Measurements from ENCODE around the gene TPM1. TPM values are rescaled to one million over a fixed set of nuclear protein-coding genes. Genes with fewer than 3 reads are reported as not detected.

Gene TPM1
- total RNA-seq, 4 donors from 2014 or later = 85.4 to 182 (median 127) TPM

DNA sequence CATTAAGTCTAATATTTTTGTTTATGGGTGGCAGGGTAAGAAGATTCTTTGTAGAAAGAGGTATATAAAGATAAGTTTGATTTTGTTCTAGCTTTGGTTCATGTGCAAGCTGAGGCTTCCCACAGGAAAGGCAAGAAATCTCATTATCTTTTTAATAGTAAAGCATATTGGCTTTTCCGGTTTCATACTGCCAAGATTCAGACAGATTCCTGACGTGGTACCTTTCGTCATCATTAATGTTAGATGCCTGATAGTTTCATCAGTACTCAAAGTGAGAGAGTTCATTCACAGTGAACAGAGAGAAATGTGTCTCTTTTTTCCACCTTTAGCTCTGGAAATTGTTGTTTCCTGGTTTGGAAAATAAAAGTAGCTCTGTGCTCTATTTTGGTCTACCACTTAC, 16.5 kb downstream of the TPM1 start:
- Histone ChIP-seq H3K27me3 (no peaks in the 10 kb centered on the region), H3K4me1 (peaks cover 15% of the 10 kb centered on the region), H3K36me3 (peaks cover 75% of the 10 kb centered on the region), H3K4me3 (no peak overlapping the region), H3K27ac (no peak overlapping the region), H3K9me3 (no peaks in the 10 kb centered on the region)
- WGBS = 60% methylated on average over 3 of the region's 3 CpGs
- DNase-seq (ENCODE audit: low spot score in 2 of 2) = no peak
- TF ChIP-seq EP300 (IDR thresholded peaks at IDR 0.05) (no peak), POLR2A (IDR thresholded peaks at IDR 0.05) (no peak), POLR2AphosphoS5 (IDR thresholded peaks at IDR 0.05) (no peak)
- TF ChIP-seq, protein P1, sequence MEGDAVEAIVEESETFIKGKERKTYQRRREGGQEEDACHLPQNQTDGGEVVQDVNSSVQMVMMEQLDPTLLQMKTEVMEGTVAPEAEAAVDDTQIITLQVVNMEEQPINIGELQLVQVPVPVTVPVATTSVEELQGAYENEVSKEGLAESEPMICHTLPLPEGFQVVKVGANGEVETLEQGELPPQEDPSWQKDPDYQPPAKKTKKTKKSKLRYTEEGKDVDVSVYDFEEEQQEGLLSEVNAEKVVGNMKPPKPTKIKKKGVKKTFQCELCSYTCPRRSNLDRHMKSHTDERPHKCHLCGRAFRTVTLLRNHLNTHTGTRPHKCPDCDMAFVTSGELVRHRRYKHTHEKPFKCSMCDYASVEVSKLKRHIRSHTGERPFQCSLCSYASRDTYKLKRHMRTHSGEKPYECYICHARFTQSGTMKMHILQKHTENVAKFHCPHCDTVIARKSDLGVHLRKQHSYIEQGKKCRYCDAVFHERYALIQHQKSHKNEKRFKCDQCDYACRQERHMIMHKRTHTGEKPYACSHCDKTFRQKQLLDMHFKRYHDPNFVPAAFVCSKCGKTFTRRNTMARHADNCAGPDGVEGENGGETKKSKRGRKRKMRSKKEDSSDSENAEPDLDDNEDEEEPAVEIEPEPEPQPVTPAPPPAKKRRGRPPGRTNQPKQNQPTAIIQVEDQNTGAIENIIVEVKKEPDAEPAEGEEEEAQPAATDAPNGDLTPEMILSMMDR (IDR thresholded peaks at IDR 0.05) = no peak

DNA sequence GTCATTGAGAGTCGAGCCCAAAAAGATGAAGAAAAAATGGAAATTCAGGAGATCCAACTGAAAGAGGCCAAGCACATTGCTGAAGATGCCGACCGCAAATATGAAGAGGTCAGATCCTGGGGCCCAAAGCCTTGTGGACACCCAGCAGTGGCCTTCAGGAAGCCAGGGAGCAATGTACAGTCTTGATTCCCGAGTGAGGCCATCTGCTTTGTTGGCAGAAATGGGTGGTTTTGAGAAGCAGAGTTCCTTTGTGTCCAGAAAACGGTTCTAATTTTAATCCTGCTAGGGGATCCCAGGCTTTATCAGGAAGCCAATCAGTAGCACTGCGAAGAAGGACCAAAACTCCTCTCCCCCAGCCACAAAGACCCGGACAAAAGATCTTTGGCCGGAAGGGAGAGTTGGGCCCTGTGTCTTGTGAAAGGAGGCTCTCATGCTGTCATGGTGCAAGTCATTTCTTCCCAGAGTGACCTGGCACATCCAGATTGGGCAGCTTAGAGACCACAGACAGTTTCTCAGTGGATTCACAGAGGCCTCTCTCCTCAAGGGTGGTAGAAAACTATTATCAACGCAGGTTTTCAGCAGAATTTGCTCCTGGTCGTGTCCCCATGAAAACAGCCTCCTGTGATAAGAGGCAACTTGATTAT, 17.1 kb downstream of the TPM1 start:
- no peak overlapping the region for H3K27ac ChIP-seq
- no peaks in the 10 kb centered on the region for H3K27me3 ChIP-seq
- DNase-seq (ENCODE audit: low spot score in 2 of 2) = no peak
- peaks cover 10% of the 10 kb centered on the region for H3K4me1 ChIP-seq
- no peak for TF ChIP-seq EP300 (IDR thresholded peaks at IDR 0.05)
- no peak for TF ChIP-seq POLR2A (IDR thresholded peaks at IDR 0.05)
- no peak for TF ChIP-seq POLR2AphosphoS5 (IDR thresholded peaks at IDR 0.05)
- TF ChIP-seq, protein P1 (IDR thresholded peaks at IDR 0.05) = no peak
- H3K4me3 ChIP-seq = no peak overlapping the region
- H3K36me3 ChIP-seq = peaks cover 81% of the 10 kb centered on the region
- 90% methylated on average over 10 of the region's 10 CpGs for WGBS
- H3K9me3 ChIP-seq = no peaks in the 10 kb centered on the region

GRCh38 chr15:63060699-63061098, 18.2 kb downstream of the TPM1 start:
- TF ChIP-seq EP300 (IDR thresholded peaks at IDR 0.05) (no peak), POLR2AphosphoS5 (IDR thresholded peaks at IDR 0.05) (no peak), POLR2A (IDR thresholded peaks at IDR 0.05) (no peak)
- TF ChIP-seq, protein P1 (IDR thresholded peaks at IDR 0.05) = no peak
- H3K4me1 ChIP-seq = peaks cover under 1% of the 10 kb centered on the region
- WGBS = 93% methylated on average over 10 of the region's 10 CpGs
- no peaks in the 10 kb centered on the region for H3K9me3 ChIP-seq
- H3K27me3 ChIP-seq = no peaks in the 10 kb centered on the region
- no peak overlapping the region for H3K4me3 ChIP-seq
- H3K27ac ChIP-seq = no peak overlapping the region
- no peak for DNase-seq (ENCODE audit: low spot score in 2 of 2)
- peaks cover 88% of the 10 kb centered on the region for H3K36me3 ChIP-seq

GRCh38 chr15:63061975-63062374, 19.4 kb downstream of the TPM1 start:
- Histone ChIP-seq H3K4me1 (no peaks in the 10 kb centered on the region), H3K36me3 (peaks cover 91% of the 10 kb centered on the region), H3K27ac (no peak overlapping the region), H3K4me3 (no peak overlapping the region), H3K9me3 (no peaks in the 10 kb centered on the region), H3K27me3 (no peaks in the 10 kb centered on the region)
- 84% methylated on average over 4 of the region's 4 CpGs for WGBS
- no peak for DNase-seq (ENCODE audit: low spot score in 2 of 2)
- TF ChIP-seq POLR2AphosphoS5 (IDR thresholded peaks at IDR 0.05) (no peak), POLR2A (IDR thresholded peaks at IDR 0.05) (no peak), EP300 (IDR thresholded peaks at IDR 0.05) (no peak)
- TF ChIP-seq, protein P1 (IDR thresholded peaks at IDR 0.05) = no peak

DNA sequence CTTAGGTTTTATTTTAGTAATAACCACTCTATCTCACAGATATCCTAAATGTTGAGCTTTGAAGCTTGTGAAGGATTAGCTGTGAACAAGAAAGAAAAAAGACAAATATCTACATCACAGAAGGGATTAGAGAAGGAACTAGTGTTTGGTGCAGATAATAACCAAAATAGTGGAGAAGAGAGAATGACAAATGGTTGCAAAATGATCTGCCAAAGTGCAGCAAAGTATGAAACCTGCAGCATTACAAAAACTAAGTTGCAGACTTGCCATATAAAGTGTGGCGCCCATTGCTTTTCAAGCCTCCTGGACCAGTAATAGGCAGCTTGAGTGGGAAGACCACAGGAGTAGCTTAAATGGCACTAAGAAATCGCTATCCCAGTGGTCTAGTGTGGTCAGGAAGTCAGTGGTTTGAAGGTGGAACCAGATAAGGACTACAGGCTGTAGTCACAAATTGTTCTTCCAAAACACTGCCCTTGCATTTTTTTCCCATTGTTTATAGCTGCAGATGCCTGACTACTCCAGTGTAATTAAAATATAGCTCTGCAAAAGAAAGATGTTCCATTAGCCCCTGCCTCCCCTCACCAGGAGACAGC, 20.7 kb downstream of the TPM1 start:
- Histone ChIP-seq H3K27ac (no peak overlapping the region), H3K9me3 (no peaks in the 10 kb centered on the region), H3K36me3 (peaks cover 89% of the 10 kb centered on the region), H3K4me3 (no peak overlapping the region), H3K27me3 (no peaks in the 10 kb centered on the region), H3K4me1 (no peaks in the 10 kb centered on the region)
- TF ChIP-seq, protein P1 (IDR thresholded peaks at IDR 0.05) = no peak
- TF ChIP-seq EP300 (IDR thresholded peaks at IDR 0.05) (no peak), POLR2AphosphoS5 (IDR thresholded peaks at IDR 0.05) (no peak), POLR2A (IDR thresholded peaks at IDR 0.05) (no peak)
- 87% methylated on average over 2 of the region's 2 CpGs for WGBS
- DNase-seq (ENCODE audit: low spot score in 2 of 2) = no peak

Data from suprapubic skin (tissue), 4 donors.